ENCODE data around the gene SETD7.

- TF ChIP-seq BACH2 (CRISPR knock-in tag; IDR thresholded peaks at IDR 0.05; ENCODE audit: borderline replicate concordance) (no peak), PATZ1 (CRISPR knock-in tag; IDR thresholded peaks at IDR 0.05; ENCODE audit: borderline replicate concordance) (no peak), OSR1 (CRISPR knock-in tag; IDR thresholded peaks at IDR 0.05) (no peak), ZNF8 (CRISPR knock-in tag; IDR thresholded peaks at IDR 0.05) (no peak), RARB (CRISPR knock-in tag; IDR thresholded peaks at IDR 0.05) (no peak), ZFP30 (CRISPR knock-in tag; IDR thresholded peaks at IDR 0.05) (no peak), ZFP3 (CRISPR knock-in tag; IDR thresholded peaks at IDR 0.05) (no peak)
- TF ChIP-seq, protein P1, sequence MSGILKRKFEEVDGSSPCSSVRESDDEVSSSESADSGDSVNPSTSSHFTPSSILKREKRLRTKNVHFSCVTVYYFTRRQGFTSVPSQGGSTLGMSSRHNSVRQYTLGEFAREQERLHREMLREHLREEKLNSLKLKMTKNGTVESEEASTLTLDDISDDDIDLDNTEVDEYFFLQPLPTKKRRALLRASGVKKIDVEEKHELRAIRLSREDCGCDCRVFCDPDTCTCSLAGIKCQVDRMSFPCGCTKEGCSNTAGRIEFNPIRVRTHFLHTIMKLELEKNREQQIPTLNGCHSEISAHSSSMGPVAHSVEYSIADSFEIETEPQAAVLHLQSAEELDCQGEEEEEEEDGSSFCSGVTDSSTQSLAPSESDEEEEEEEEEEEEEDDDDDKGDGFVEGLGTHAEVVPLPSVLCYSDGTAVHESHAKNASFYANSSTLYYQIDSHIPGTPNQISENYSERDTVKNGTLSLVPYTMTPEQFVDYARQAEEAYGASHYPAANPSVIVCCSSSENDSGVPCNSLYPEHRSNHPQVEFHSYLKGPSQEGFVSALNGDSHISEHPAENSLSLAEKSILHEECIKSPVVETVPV (CRISPR knock-in tag; IDR thresholded peaks at IDR 0.05): no peak
Observed at GRCh38 chr4:139489638-139490037, 66.4 kb downstream of the SETD7 start.
